Measurements from ENCODE around the gene FPR2. TPM values are rescaled to one million over a fixed set of nuclear protein-coding genes. Genes with fewer than 3 reads are reported as not detected.
"Not testable (repeated sequence)": the region's sequence is repeated elsewhere in the genome, so short reads cannot be mapped to it uniquely, and the experiment has no call there.

FPR2 gene
- polyA plus RNA-seq, 6 donors from 2014 or later = 0.71 TPM; not detected in 5

DNA sequence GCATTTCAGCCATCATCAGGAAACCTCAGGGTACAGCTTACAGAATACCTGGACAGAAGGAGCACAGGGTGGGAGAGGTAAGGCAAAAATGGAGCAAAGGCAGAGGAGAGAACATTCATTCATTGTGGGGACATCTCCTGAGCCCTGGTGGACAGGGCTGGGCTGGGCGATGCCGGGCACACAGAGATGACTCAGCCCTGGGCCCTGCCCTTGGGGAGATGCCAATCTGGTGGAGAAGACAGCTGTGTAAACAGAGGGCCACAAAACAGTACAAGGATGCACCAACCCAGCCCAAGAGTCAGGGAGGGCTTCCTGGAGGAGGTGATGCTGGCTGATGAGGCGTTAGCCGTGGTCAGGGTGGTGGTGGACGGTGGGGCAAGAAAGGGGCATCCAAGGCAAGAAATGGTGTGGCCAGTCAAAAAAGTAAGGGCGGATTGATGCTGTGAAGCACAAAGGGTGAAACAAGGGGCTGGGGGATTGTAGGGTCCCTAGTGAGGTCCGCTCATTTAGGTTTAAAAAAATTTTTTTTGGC lies 33.6 kb upstream of the FPR2 start:
- Mint-ChIP-seq H3K27ac (no peak overlapping the region), H3K4me3 (no peak overlapping the region), H3K4me1 (peaks cover 0 to 11% (median 6%) of the 10 kb centered on the region in 3 donors), H3K27me3 (peaks cover 40 to 81% (median 73%) of the 10 kb centered on the region in 3 donors), H3K36me3 (peaks cover 4 to 47% of the 10 kb centered on the region in 2 donors), H3K9me3 (peaks cover 12 to 34% (median 25%) of the 10 kb centered on the region in 7 donors)
- ATAC-seq (ENCODE audit: low read depth in 2 of 2) (no peak), DNase-seq (no peak)

- H3K4me3 Mint-ChIP-seq = no peak overlapping the region
- H3K27ac Mint-ChIP-seq = no peak overlapping the region
- DNase-seq = no peak
- H3K36me3 Mint-ChIP-seq = peaks cover 4 to 40% of the 10 kb centered on the region in 2 donors
- H3K27me3 Mint-ChIP-seq = peaks cover 44 to 63% (median 51%) of the 10 kb centered on the region in 3 donors
- H3K4me1 Mint-ChIP-seq = peaks cover 0 to 4% (median 0%) of the 10 kb centered on the region in 3 donors
- peaks cover 9 to 30% (median 22%) of the 10 kb centered on the region in 7 donors for H3K9me3 Mint-ChIP-seq
- ATAC-seq (ENCODE audit: low read depth in 2 of 2) = no peak
These were observed 31.2 kb upstream of the FPR2 start for GRCh38 chr19:51729781-51730180.

- peaks cover 37 to 49% (median 38%) of the 10 kb centered on the region in 3 donors for H3K27me3 Mint-ChIP-seq
- peaks cover 6 to 21% (median 17%) of the 10 kb centered on the region in 7 donors for H3K9me3 Mint-ChIP-seq
- H3K4me3 Mint-ChIP-seq = no peak overlapping the region
- DNase-seq = no peak
- ATAC-seq (ENCODE audit: low read depth in 2 of 2) = no peak
- H3K27ac Mint-ChIP-seq = no peak overlapping the region
- H3K4me1 Mint-ChIP-seq = no peaks in the 10 kb centered on the region
- peaks cover 0 to 25% of the 10 kb centered on the region in 2 donors for H3K36me3 Mint-ChIP-seq
These were observed 27.0 kb upstream of the FPR2 start for GRCh38 chr19:51733742-51734522.

DNA sequence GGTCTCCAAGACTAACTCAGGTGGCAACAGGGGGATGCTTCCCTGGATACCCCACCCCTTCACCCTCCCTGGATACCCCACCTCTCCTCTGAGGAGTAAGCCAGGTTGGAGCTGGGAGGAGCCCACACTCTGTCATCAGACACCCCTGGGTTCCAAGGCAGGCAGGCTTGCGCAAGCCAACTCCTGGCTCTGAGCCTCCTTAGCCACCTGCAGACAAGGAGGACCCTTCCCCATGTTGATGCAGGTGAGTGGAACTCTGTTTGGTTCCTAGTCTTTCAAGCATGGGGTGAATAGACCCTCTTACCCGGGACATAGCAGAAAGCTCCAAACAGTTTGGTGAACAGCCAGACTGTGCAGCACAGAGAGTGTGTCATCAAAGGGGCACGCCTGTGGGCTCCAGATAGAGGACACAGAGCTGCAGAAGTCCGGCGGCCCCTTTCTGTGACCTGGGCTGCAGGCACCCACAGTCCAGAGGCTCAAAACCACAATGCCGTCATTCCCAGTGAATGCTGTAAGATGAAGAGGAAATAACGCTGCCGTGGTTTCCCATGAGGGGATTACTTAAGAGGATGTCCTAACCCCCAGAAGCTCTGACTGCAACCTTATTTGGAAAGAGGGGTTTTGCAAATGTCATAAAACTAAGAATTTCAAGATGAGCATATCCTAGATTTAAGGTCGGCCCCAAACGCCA lies 25.1 kb upstream of the FPR2 start:
- Mint-ChIP-seq H3K4me1 (no peaks in the 10 kb centered on the region), H3K9me3 (peaks cover 4 to 15% (median 9%) of the 10 kb centered on the region in 7 donors), H3K27ac (no peak overlapping the region), H3K4me3 (no peak overlapping the region), H3K36me3 (peaks cover 0 to 9% of the 10 kb centered on the region in 2 donors), H3K27me3 (peaks cover 43 to 45% (median 43%) of the 10 kb centered on the region in 3 donors)
- ATAC-seq (ENCODE audit: low read depth in 2 of 2) = no peak
- DNase-seq = no peak

- Mint-ChIP-seq H3K4me3 (no peak overlapping the region), H3K9me3 (peaks cover 0 to 3% (median under 1%) of the 10 kb centered on the region in 7 donors), H3K27me3 (peaks cover 31 to 39% (median 35%) of the 10 kb centered on the region in 3 donors), H3K27ac (no peak overlapping the region), H3K4me1 (no peaks in the 10 kb centered on the region), H3K36me3 (no peaks in the 10 kb centered on the region)
- no peak for ATAC-seq (ENCODE audit: low read depth in 2 of 2)
- no peak for DNase-seq
These were observed 23.6 kb upstream of the FPR2 start for GRCh38 chr19:51737389-51737788.

DNA sequence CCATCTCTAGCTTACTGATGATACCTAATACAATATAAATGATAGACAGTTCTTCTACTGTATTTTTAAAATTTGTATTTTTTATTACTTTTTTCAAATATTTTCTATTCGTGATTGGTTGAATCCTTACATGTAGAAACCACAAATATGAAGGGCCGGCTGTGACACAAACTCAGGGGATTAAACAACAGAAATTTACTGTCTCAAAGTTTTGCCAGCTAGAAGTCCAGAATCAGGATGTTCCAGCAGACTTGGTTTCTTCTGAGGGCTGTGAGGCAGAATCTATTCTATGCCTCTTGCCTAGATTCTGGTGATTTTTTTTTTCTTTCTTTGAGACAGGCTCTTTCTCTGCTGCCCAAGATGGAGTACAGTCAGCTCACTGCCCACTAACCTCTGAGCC lies 23.1 kb upstream of the FPR2 start:
- Mint-ChIP-seq H3K36me3 (no peaks in the 10 kb centered on the region), H3K4me1 (no peaks in the 10 kb centered on the region), H3K27me3 (peaks cover 34 to 41% (median 39%) of the 10 kb centered on the region in 3 donors), H3K9me3 (no peaks in the 10 kb centered on the region), H3K27ac (no peak overlapping the region), H3K4me3 (no peak overlapping the region)
- ATAC-seq (ENCODE audit: low read depth in 2 of 2) (no peak), DNase-seq (no peak)

DNA sequence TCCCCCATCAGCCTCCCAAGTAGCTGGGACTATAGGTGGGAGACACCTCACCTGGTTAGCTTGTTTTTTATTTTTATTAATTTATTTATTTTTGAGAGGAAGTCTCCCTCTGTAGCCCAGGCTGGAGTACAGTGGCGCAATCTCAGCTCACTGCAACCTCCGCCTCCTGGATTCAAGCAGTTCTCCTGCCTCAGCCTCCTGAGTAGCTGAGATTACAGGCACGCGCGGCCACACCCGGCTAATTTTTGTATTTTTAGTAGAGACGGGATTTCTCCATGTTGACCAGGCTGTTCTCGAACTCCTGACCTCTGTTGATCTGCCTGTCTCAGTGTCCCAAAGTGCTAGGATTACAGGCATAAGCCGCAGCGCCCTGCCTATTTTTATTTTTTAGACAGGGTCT lies 22.5 kb upstream of the FPR2 start:
- not testable (repeated sequence) for H3K9me3 Mint-ChIP-seq; H3K27ac Mint-ChIP-seq; H3K4me3 Mint-ChIP-seq; DNase-seq; ATAC-seq (ENCODE audit: low read depth in 2 of 2); H3K36me3 Mint-ChIP-seq; H3K4me1 Mint-ChIP-seq
- peaks cover 36 to 47% (median 38%) of the 10 kb centered on the region in 3 donors for H3K27me3 Mint-ChIP-seq

DNA sequence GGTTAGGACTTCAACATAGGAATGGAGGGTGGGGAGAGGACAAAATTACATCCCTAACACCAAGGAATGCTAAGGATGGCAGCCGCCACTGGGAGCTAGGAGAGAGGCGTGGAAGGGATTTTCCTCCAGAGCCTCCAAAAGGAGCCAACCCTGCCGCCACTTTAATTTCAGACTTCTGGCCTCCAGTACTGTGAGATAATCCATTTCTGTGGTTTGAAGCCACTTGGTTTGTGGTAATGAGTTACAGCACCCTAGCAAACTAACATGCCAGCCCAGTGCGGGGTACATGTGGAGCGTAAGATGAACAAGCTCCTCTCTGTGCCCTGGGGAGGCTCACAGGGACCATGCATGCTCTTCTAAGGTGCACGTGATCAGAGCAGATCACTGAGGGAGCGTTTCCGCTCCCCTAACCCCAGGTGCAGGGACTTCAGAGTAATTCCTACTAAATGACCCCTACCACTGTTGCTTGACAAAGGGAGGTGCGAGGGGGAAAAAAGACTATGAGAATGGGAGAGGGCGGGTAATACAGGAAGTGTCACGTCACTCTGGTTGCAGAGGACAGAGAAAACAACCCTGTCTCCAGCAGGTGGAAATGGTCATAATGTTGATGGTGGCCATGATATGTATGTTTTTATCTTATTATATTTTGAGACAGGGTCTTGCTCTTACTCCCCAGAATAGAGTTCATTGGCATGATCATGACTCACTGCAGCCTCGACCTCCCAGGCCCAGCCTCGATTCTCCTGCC lies 21.3 kb upstream of the FPR2 start:
- H3K27ac Mint-ChIP-seq = no peak overlapping the region
- peaks cover 31 to 52% (median 38%) of the 10 kb centered on the region in 3 donors for H3K27me3 Mint-ChIP-seq
- H3K9me3 Mint-ChIP-seq = no peaks in the 10 kb centered on the region
- H3K4me3 Mint-ChIP-seq = no peak overlapping the region
- no peaks in the 10 kb centered on the region for H3K4me1 Mint-ChIP-seq
- ATAC-seq (ENCODE audit: low read depth in 2 of 2) = no peak
- H3K36me3 Mint-ChIP-seq = no peaks in the 10 kb centered on the region
- no peak for DNase-seq

DNA sequence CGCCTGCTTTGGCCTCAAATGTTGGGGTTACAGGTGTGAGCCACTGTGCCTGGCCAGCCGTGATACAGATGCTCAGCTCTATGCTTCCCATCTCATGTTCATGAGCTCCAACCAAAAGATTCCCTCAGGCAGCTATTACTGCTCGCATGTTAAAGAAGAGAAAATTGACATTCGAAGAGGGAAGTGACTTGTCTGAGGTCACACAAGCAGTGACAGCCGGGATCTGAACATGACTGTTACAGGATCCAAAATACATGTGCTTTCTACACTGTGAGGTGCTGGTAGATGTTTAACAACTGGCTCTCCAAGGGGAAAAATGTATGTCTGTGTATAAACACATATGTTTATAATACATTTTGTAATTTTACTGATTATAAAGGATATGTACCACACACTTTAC lies 20.6 kb upstream of the FPR2 start:
- Mint-ChIP-seq H3K27me3 (peaks cover 27 to 52% (median 32%) of the 10 kb centered on the region in 3 donors), H3K9me3 (no peaks in the 10 kb centered on the region), H3K36me3 (no peaks in the 10 kb centered on the region), H3K27ac (no peak overlapping the region), H3K4me3 (no peak overlapping the region), H3K4me1 (no peaks in the 10 kb centered on the region)
- no peak for DNase-seq
- ATAC-seq (ENCODE audit: low read depth in 2 of 2) = no peak

GRCh38 chr19:51742789-51743188 lies 18.2 kb upstream of the FPR2 start:
- H3K36me3 Mint-ChIP-seq = no peaks in the 10 kb centered on the region
- no peak for ATAC-seq (ENCODE audit: low read depth in 2 of 2)
- H3K9me3 Mint-ChIP-seq = no peaks in the 10 kb centered on the region
- H3K4me1 Mint-ChIP-seq = no peaks in the 10 kb centered on the region
- H3K4me3 Mint-ChIP-seq = no peak overlapping the region
- peaks cover 19 to 37% (median 37%) of the 10 kb centered on the region in 3 donors for H3K27me3 Mint-ChIP-seq
- H3K27ac Mint-ChIP-seq = no peak overlapping the region
- no peak for DNase-seq

- no peaks in the 10 kb centered on the region for H3K36me3 Mint-ChIP-seq
- H3K4me1 Mint-ChIP-seq = no peaks in the 10 kb centered on the region
These were observed 17.6 kb upstream of the FPR2 start for GRCh38 chr19:51743405-51743804.

GRCh38 chr19:51746731-51747130 lies 14.2 kb upstream of the FPR2 start:
- H3K36me3 Mint-ChIP-seq = peaks cover 0 to 7% of the 10 kb centered on the region in 2 donors
- peaks cover 10 to 33% (median 27%) of the 10 kb centered on the region in 3 donors for H3K27me3 Mint-ChIP-seq
- DNase-seq (no peak), ATAC-seq (ENCODE audit: low read depth in 2 of 2) (no peak)
- peak overlapping the region in 1 of 6 donors; percentile 61 for H3K27ac Mint-ChIP-seq
- peaks cover 0 to 5% (median 0%) of the 10 kb centered on the region in 7 donors for H3K9me3 Mint-ChIP-seq
- H3K4me1 Mint-ChIP-seq = peaks cover 0 to 11% (median 7%) of the 10 kb centered on the region in 3 donors
- no peak overlapping the region for H3K4me3 Mint-ChIP-seq

More at GRCh38 chr19:51743405-51743804, 17.6 kb upstream of the FPR2 start:
- Mint-ChIP-seq H3K27ac (no peak overlapping the region), H3K27me3 (peaks cover 19 to 37% (median 37%) of the 10 kb centered on the region in 3 donors), H3K9me3 (no peaks in the 10 kb centered on the region), H3K4me3 (no peak overlapping the region)
- no peak for ATAC-seq (ENCODE audit: low read depth in 2 of 2)
- DNase-seq = no peak

GRCh38 chr19:51749979-51750378 lies 11.0 kb upstream of the FPR2 start:
- Mint-ChIP-seq H3K27me3 (peaks cover 4 to 18% (median 15%) of the 10 kb centered on the region in 3 donors), H3K36me3 (peaks cover 0 to 7% of the 10 kb centered on the region in 2 donors), H3K4me3 (no peak overlapping the region), H3K4me1 (peaks cover 0 to 17% (median 11%) of the 10 kb centered on the region in 3 donors), H3K27ac (no peak overlapping the region), H3K9me3 (peaks cover 0 to 7% (median 3%) of the 10 kb centered on the region in 7 donors)
- no peak for ATAC-seq (ENCODE audit: low read depth in 2 of 2)
- DNase-seq = no peak
